HK-2 (cell line): ENCODE measurements around the gene SDF2L1.
"Not testable (repeated sequence)": the region's sequence is repeated elsewhere in the genome, so short reads cannot be mapped to it uniquely, and the experiment has no call there.

Experiments
- DNase-seq: peaks from one replicate; pipeline ENCODE4 v3.0.0-alpha.2; 2018; ENCODE audit not compliant: unreplicated experiment

SDF2L1 gene

GRCh38 chr22:21661991-21662390, 19.9 kb downstream of the SDF2L1 start:
- no peak for DNase-seq

GRCh38 chr22:21663738-21664137, 21.6 kb downstream of the SDF2L1 start:
- DNase-seq, result no peak

GRCh38 chr22:21665047-21665851, 23.1 kb downstream of the SDF2L1 start:
- no peak for DNase-seq

- DNase-seq, result no peak
Observed at GRCh38 chr22:21666786-21667185, 24.7 kb downstream of the SDF2L1 start.

GRCh38 chr22:21669026-21669425, 26.9 kb downstream of the SDF2L1 start:
- DNase-seq, result no peak

GRCh38 chr22:21672107-21672629, 30.1 kb downstream of the SDF2L1 start:
- no peak for DNase-seq

- DNase-seq, result no peak
Observed at GRCh38 chr22:21673534-21674321, 31.6 kb downstream of the SDF2L1 start.

GRCh38 chr22:21674638-21675245, 32.6 kb downstream of the SDF2L1 start:
- DNase-seq, result no peak

- no peak for DNase-seq
Observed at GRCh38 chr22:21677606-21678443, 35.7 kb downstream of the SDF2L1 start.

- not testable (repeated sequence) for DNase-seq
Observed at GRCh38 chr22:21678842-21679241, 36.7 kb downstream of the SDF2L1 start.

GRCh38 chr22:21679383-21679782, 37.3 kb downstream of the SDF2L1 start:
- DNase-seq, result no peak

GRCh38 chr22:21680830-21681565, 38.9 kb downstream of the SDF2L1 start:
- no peak for DNase-seq

- DNase-seq, result peak; percentile 34
Observed at GRCh38 chr22:21681566-21682370, 39.7 kb downstream of the SDF2L1 start.

- DNase-seq, result peak; percentile 41
Observed at GRCh38 chr22:21682385-21683175, 40.5 kb downstream of the SDF2L1 start.

GRCh38 chr22:21683401-21683811, 41.3 kb downstream of the SDF2L1 start:
- no peak for DNase-seq

GRCh38 chr22:21684492-21685163, 42.5 kb downstream of the SDF2L1 start:
- no peak for DNase-seq

GRCh38 chr22:21685164-21685513, 43.0 kb downstream of the SDF2L1 start:
- DNase-seq, result no peak

- no peak for DNase-seq
Observed at GRCh38 chr22:21686193-21686608, 44.1 kb downstream of the SDF2L1 start.
